Mesothelial cell of epicardium (in vitro differentiated cells): ENCODE results near the gene PLXDC2. TPM values are rescaled to one million over a fixed set of nuclear protein-coding genes. Genes with fewer than 3 reads are reported as not detected.

Source experiments
- DNase-seq, 2 experiments: peaks; one replicate each; pipeline ENCODE4 v3.0.0; 2021; ENCODE audit warnings: low spot score in 2 of 2; ENCODE audit not compliant: unreplicated experiment in 2 of 2
- H3K27ac Mint-ChIP-seq: 2 replicates; pipeline ENCODE4 v1.8.0; 2021; ENCODE audit warnings: mixed read lengths
- H3K27me3 Mint-ChIP-seq: 2 replicates; pipeline ENCODE4 v1.8.0; 2021; ENCODE audit warnings: low read depth, mixed read lengths
- H3K36me3 Mint-ChIP-seq: 2 replicates; pipeline ENCODE4 v1.8.0; 2021; ENCODE audit warnings: mixed read lengths
- H3K4me1 Mint-ChIP-seq: 2 replicates; pipeline ENCODE4 v1.8.0; 2021; ENCODE audit warnings: mixed read lengths
- H3K4me3 Mint-ChIP-seq: 2 replicates; pipeline ENCODE4 v1.8.0; 2021; ENCODE audit warnings: mild to moderate bottlenecking, moderate library complexity, mixed read lengths
- H3K9me3 Mint-ChIP-seq: 2 replicates; pipeline ENCODE4 v1.8.0; 2021; ENCODE audit warnings: mixed read lengths
- CTCF ChIP-seq: fragments of 200-600 bp; sonication (generic); IDR thresholded peaks from one replicate; pipeline ENCODE4 v1.5.0; 2021; ENCODE audit warnings: antibody characterized with exemption; ENCODE audit not compliant: unreplicated experiment
- total RNA-seq: library from RNA; stranded (reverse); gene quantifications from 3 replicates; pipeline ENCODE4 v1.2.1, GENCODE V29; 2021

Gene PLXDC2
- total RNA-seq, 1 donor from 2014 or later = 60.0 TPM

DNA sequence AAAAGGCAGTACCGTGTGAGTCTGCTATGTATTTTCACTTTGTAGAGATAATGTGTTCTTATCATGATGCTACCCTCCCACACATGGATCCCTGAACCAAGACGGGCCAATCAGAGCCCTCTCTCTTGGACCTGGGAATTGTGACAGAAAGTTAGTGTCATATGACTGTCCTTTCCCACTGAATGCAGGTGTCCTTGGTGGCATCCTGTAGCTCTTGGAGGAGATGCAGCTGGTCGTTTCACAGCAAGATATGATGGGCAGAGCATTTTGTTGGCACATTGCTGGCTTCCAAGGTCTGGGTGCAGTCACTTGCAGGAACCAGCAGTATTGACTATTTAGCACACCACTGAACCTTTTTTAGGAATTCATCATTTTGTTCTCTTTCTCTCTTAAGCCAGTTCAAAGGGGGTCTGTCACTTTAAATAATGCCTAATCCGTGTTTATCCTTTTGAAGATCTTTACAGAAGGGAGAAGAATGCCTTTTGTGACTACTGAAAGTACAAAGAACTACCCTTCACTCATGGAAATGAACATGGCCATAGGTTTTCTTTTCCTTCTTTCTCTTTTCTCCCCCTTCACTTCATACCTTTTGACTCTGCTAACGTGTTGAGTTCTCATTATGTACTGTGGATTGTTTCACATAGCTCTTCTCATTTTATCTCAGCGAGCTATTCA, 125.1 kb downstream of the PLXDC2 start:
- no peak overlapping the region for H3K4me3 Mint-ChIP-seq
- no peak for TF ChIP-seq CTCF
- H3K9me3 Mint-ChIP-seq = peaks cover 12% of the 10 kb centered on the region
- peak overlapping the region; percentile 50 for H3K27ac Mint-ChIP-seq
- no peaks in the 10 kb centered on the region for H3K27me3 Mint-ChIP-seq
- H3K4me1 Mint-ChIP-seq = peaks cover 21% of the 10 kb centered on the region
- H3K36me3 Mint-ChIP-seq = peaks cover 15% of the 10 kb centered on the region
- DNase-seq = no peak

- peaks cover 8% of the 10 kb centered on the region for H3K9me3 Mint-ChIP-seq
- H3K27ac Mint-ChIP-seq = no peak overlapping the region
- no peaks in the 10 kb centered on the region for H3K27me3 Mint-ChIP-seq
- DNase-seq = no peak
- TF ChIP-seq CTCF = no peak
- peaks cover 23% of the 10 kb centered on the region for H3K4me1 Mint-ChIP-seq
- H3K4me3 Mint-ChIP-seq = no peak overlapping the region
- peaks cover 13% of the 10 kb centered on the region for H3K36me3 Mint-ChIP-seq
These were observed 128.9 kb downstream of the PLXDC2 start for GRCh38 chr10:19944911-19945663.

DNA sequence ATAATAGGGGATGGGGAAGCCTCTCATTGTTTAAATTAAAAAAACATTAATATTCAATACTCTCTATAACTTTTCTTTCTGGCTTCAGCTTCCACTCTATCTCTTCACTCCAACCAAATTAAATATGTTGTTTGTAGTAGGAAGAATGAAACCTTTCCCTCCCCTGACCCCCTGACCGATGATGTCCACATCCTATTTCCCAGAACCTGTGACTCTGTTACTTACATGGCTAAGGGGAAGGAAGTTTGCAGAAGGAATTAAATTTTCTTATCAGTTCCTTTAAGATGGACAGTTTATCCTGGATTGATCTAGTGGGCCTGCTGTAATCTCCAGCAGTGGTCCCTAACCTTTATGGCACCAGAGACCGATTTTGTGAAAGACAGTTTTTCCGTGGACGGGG, 130.0 kb downstream of the PLXDC2 start:
- TF ChIP-seq CTCF = no peak
- H3K4me1 Mint-ChIP-seq = peaks cover 15% of the 10 kb centered on the region
- H3K9me3 Mint-ChIP-seq = peaks cover 19% of the 10 kb centered on the region
- H3K36me3 Mint-ChIP-seq = peaks cover 20% of the 10 kb centered on the region
- H3K27me3 Mint-ChIP-seq = no peaks in the 10 kb centered on the region
- no peak for DNase-seq
- no peak overlapping the region for H3K27ac Mint-ChIP-seq
- no peak overlapping the region for H3K4me3 Mint-ChIP-seq

- H3K27ac Mint-ChIP-seq = no peak overlapping the region
- peaks cover 9% of the 10 kb centered on the region for H3K4me1 Mint-ChIP-seq
- no peaks in the 10 kb centered on the region for H3K27me3 Mint-ChIP-seq
- no peak for TF ChIP-seq CTCF
- no peak overlapping the region for H3K4me3 Mint-ChIP-seq
- peaks cover 20% of the 10 kb centered on the region for H3K36me3 Mint-ChIP-seq
- H3K9me3 Mint-ChIP-seq = peaks cover 23% of the 10 kb centered on the region
- no peak for DNase-seq
These were observed 130.6 kb downstream of the PLXDC2 start for GRCh38 chr10:19946791-19947190.

GRCh38 chr10:19947215-19947614, 131.0 kb downstream of the PLXDC2 start:
- H3K4me3 Mint-ChIP-seq = no peak overlapping the region
- no peak for DNase-seq
- H3K4me1 Mint-ChIP-seq = peaks cover 8% of the 10 kb centered on the region
- no peak overlapping the region for H3K27ac Mint-ChIP-seq
- peaks cover 23% of the 10 kb centered on the region for H3K9me3 Mint-ChIP-seq
- H3K36me3 Mint-ChIP-seq = peaks cover 20% of the 10 kb centered on the region
- no peaks in the 10 kb centered on the region for H3K27me3 Mint-ChIP-seq
- TF ChIP-seq CTCF = no peak
